Measurements from ENCODE around the gene AMOTL1.

GRCh38 chr11:94920311-94920710 is 152.2 kb downstream of the AMOTL1 start:
- no peak for TF ChIP-seq CEBPB (IDR thresholded peaks at IDR 0.05)
- TF ChIP-seq EGR1 (IDR thresholded peaks at IDR 0.05): no peak
- TF ChIP-seq YY1 (IDR thresholded peaks at IDR 0.05; ENCODE audit: low read depth): no peak
